Glutamatergic neuron (in vitro differentiated cells): ENCODE results near the gene SMPD4. TPM values are rescaled to one million over a fixed set of nuclear protein-coding genes. Genes with fewer than 3 reads are reported as not detected.
"Not testable (repeated sequence)": the region's sequence is repeated elsewhere in the genome, so short reads cannot be mapped to it uniquely, and the experiment has no call there.

Experiments used
- DNase-seq: peaks from one replicate; pipeline ENCODE4 v3.0.0; 2022
- H3K27ac Mint-ChIP-seq: one replicate; pipeline ENCODE4 v1.8.0; 2020; ENCODE audit warnings: mild to moderate bottlenecking, mixed read lengths, inconsistent platforms; ENCODE audit not compliant: unreplicated experiment
- H3K27me3 Mint-ChIP-seq: one replicate; pipeline ENCODE4 v1.8.0; 2020; ENCODE audit warnings: mild to moderate bottlenecking, moderate library complexity, mixed read lengths, inconsistent platforms; ENCODE audit not compliant: unreplicated experiment
- H3K36me3 Mint-ChIP-seq: one replicate; pipeline ENCODE4 v1.8.0; 2020; ENCODE audit warnings: mild to moderate bottlenecking, mixed read lengths, inconsistent platforms; ENCODE audit not compliant: unreplicated experiment
- H3K4me1 Mint-ChIP-seq: one replicate; pipeline ENCODE4 v1.8.0; 2020; ENCODE audit warnings: mild to moderate bottlenecking, low read depth, mixed read lengths, inconsistent platforms; ENCODE audit not compliant: unreplicated experiment
- H3K4me3 Mint-ChIP-seq: one replicate; pipeline ENCODE4 v1.8.0; 2020; ENCODE audit warnings: mild to moderate bottlenecking, mixed read lengths, inconsistent platforms; ENCODE audit not compliant: unreplicated experiment
- H3K9me3 Mint-ChIP-seq: one replicate; pipeline ENCODE4 v1.8.0; 2020; ENCODE audit warnings: mild to moderate bottlenecking, moderate library complexity, mixed read lengths, inconsistent platforms; ENCODE audit not compliant: unreplicated experiment
- total RNA-seq: library from RNA; stranded (reverse); fragmentation: NEBNext Ultra II Directional; extraction: Animal tissue kit (Norgen Biotek cat#: 25700); gene quantifications from one replicate; pipeline ENCODE4 v1.2.1, GENCODE V29; 2021; ENCODE audit not compliant: unreplicated experiment
- TF ChIP-seq, protein P1 (sequence below): fragments of 200-600 bp; sonication (generic); IDR thresholded peaks from one replicate; pipeline ENCODE4 v1.5.0; 2021; ENCODE audit not compliant: partially characterized antibody, unreplicated experiment

Gene SMPD4
- total RNA-seq, 1 donor from 2014 or later: 83.4 TPM

DNA sequence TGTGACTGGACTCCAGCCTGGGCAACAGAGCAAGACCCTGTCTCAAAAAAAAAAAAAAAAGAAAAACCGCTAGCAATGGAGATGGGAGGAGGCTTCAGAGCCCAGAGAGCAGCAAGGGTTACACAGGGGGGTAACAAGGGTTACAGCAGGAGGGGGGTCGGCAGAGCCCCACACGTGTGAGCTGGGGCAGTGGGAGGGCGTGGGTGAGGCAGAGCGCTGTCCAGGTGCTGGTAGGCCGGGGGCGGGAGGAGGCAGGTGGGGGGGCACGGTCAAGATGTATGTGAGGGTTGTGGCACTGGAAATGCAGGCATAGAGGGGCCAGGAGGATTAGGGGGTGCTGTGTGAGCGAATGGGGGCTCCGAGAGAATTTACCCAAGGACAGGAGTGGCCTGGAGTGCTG is 4.0 kb upstream of the SMPD4 start:
- H3K27ac Mint-ChIP-seq: peak overlapping the region; percentile 28
- H3K4me3 Mint-ChIP-seq: no peak overlapping the region
- peaks cover 20% of the 10 kb centered on the region for H3K4me1 Mint-ChIP-seq
- H3K36me3 Mint-ChIP-seq: no peaks in the 10 kb centered on the region
- peaks cover 5% of the 10 kb centered on the region for H3K9me3 Mint-ChIP-seq
- H3K27me3 Mint-ChIP-seq: peaks cover 14% of the 10 kb centered on the region
- DNase-seq: no peak
- TF ChIP-seq, protein P1, sequence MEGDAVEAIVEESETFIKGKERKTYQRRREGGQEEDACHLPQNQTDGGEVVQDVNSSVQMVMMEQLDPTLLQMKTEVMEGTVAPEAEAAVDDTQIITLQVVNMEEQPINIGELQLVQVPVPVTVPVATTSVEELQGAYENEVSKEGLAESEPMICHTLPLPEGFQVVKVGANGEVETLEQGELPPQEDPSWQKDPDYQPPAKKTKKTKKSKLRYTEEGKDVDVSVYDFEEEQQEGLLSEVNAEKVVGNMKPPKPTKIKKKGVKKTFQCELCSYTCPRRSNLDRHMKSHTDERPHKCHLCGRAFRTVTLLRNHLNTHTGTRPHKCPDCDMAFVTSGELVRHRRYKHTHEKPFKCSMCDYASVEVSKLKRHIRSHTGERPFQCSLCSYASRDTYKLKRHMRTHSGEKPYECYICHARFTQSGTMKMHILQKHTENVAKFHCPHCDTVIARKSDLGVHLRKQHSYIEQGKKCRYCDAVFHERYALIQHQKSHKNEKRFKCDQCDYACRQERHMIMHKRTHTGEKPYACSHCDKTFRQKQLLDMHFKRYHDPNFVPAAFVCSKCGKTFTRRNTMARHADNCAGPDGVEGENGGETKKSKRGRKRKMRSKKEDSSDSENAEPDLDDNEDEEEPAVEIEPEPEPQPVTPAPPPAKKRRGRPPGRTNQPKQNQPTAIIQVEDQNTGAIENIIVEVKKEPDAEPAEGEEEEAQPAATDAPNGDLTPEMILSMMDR: no peak

GRCh38 chr2:130183512-130184373 is 2.3 kb upstream of the SMPD4 start:
- Mint-ChIP-seq H3K4me3 (peak overlapping the region; percentile 86), H3K27ac (peak overlapping the region; percentile 89), H3K27me3 (peaks cover 14% of the 10 kb centered on the region), H3K4me1 (peaks cover 20% of the 10 kb centered on the region), H3K36me3 (no peaks in the 10 kb centered on the region), H3K9me3 (peaks cover 5% of the 10 kb centered on the region)
- peak; percentile 81 for DNase-seq
- TF ChIP-seq, protein P1: no peak

GRCh38 chr2:130182826-130183511 is 1.6 kb upstream of the SMPD4 start:
- Mint-ChIP-seq H3K27me3 (peaks cover 14% of the 10 kb centered on the region), H3K27ac (peak overlapping the region; percentile 89), H3K4me3 (peak overlapping the region; percentile 86), H3K4me1 (peaks cover 16% of the 10 kb centered on the region)
- not testable (repeated sequence) for H3K9me3 Mint-ChIP-seq, DNase-seq, H3K36me3 Mint-ChIP-seq

DNA sequence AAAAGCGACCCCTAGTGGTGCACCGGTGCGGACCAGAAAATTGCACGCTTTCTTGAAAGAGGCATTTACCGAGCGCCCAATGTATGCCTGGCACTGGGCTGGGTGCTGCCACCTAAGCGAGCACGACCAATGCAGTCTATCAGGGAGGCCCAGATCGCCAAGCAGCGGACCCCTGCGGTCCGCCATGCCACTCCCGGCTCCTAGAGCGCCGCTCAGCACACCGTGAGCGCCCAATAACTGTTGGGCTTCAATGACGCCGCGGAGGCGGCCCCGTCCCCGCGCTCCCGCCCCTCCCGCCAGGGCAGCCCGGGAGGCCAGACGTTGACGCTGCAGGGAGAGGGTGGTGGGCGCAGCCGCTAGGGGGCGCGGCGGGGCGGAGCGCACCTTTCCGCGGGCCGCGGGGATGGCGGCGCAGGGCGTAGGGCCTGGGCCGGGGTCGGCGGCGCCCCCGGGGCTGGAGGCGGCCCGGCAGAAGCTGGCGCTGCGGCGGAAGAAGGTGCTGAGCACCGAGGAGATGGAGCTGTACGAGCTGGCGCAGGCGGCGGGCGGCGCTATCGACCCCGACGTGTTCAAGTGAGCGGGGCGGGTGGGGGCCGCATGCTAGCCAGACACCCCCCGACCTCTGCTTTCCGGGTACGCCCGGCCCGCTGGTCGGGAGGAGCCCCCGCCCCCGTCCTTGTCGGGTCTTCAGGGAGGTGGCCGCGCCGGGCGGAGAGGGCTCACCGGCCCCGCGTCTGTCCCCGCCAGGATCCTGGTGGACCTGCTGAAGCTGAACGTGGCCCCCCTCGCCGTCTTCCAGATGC is 679 bp upstream of the SMPD4 start, which contains the start of gene MZT2B:
Gene MZT2B, plus strand, starts transcription at position 383 of the 803 bp plus-strand sequence. Its CDS starts 21 bp downstream, at position 404.
- DNase-seq: peak; percentile 92
- Mint-ChIP-seq H3K4me1 (peaks cover 13% of the 10 kb centered on the region), H3K27ac (peak within 1 kb of the TSS; percentile 87), H3K4me3 (peak within 1 kb of the TSS; percentile 93), H3K27me3 (peaks cover 14% of the 10 kb centered on the region)
- TF ChIP-seq, protein P1: peak; percentile 92
- not testable (repeated sequence) for H3K36me3 Mint-ChIP-seq, H3K9me3 Mint-ChIP-seq

- not testable (repeated sequence) for H3K9me3 Mint-ChIP-seq, DNase-seq, H3K36me3 Mint-ChIP-seq
- Mint-ChIP-seq H3K4me3 (peak overlapping the region; percentile 93), H3K27ac (peak overlapping the region; percentile 87), H3K4me1 (peaks cover 13% of the 10 kb centered on the region), H3K27me3 (peaks cover 10% of the 10 kb centered on the region)
Observed at GRCh38 chr2:130180404-130181324, 738 bp downstream of the SMPD4 start.

DNA sequence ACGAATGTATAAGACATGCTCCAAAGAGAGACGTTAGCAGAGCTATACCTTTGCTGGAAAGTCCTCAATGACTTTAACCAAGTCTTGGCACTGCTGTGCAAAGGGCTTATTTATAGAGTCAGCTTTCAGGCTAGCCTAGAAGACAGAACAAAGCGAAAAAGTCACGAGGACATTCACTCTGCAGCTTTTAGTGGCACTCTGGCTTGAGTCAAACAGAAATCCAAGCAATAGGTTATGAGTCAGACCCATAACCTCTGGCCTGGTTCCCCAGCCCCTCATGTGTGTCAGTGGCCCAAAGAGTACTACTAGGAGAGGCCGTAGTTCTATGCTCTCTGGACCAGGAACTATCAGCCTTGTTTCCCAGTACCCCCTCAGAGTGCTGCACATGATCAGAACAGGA is 6.5 kb downstream of the SMPD4 start:
- DNase-seq, H3K4me3 Mint-ChIP-seq, H3K4me1 Mint-ChIP-seq, H3K27ac Mint-ChIP-seq, H3K27me3 Mint-ChIP-seq, H3K9me3 Mint-ChIP-seq, H3K36me3 Mint-ChIP-seq: not testable (repeated sequence)
